HG02623 (cell line): ENCODE measurements around the gene WAC.
A peak's percentile ranks its signal among the peaks of the same experiment; 100 is the strongest.
"Not testable (repeated sequence)": the region's sequence is repeated elsewhere in the genome, so short reads cannot be mapped to it uniquely, and the experiment has no call there.

Experiments used
- ATAC-seq: cut with Tn5 transposase; IDR thresholded peaks from one replicate; pipeline ENCODE4 v1.9.1; 2021; ENCODE audit warnings: moderate library complexity; ENCODE audit not compliant: unreplicated experiment

WAC gene

GRCh38 chr10:28604567-28605536 lies 71.9 kb downstream of the WAC start:
- ATAC-seq = no peak

GRCh38 chr10:28606568-28606967 lies 73.7 kb downstream of the WAC start:
- ATAC-seq = no peak

GRCh38 chr10:28609636-28610035 lies 76.7 kb downstream of the WAC start:
- not testable (repeated sequence) for ATAC-seq

GRCh38 chr10:28612877-28613276 lies 80.0 kb downstream of the WAC start:
- no peak for ATAC-seq

GRCh38 chr10:28616514-28616913 lies 83.6 kb downstream of the WAC start:
- no peak for ATAC-seq

- no peak for ATAC-seq
Measured at GRCh38 chr10:28619455-28619854, 86.5 kb downstream of the WAC start.

- ATAC-seq = no peak
Measured at GRCh38 chr10:28620251-28620650, 87.3 kb downstream of the WAC start.

- ATAC-seq = no peak
Measured at GRCh38 chr10:28623483-28623882, 90.6 kb downstream of the WAC start.

- no peak for ATAC-seq
Measured at GRCh38 chr10:28624351-28624750, 91.4 kb downstream of the WAC start.

- ATAC-seq = no peak
Measured at GRCh38 chr10:28627102-28627501, 94.2 kb downstream of the WAC start.

GRCh38 chr10:28628184-28628893 lies 95.4 kb downstream of the WAC start:
- peak; percentile 70 for ATAC-seq

GRCh38 chr10:28631896-28632583 lies 99.1 kb downstream of the WAC start:
- no peak for ATAC-seq

GRCh38 chr10:28632584-28632945 lies 99.6 kb downstream of the WAC start:
- ATAC-seq = no peak

- ATAC-seq = no peak
Measured at GRCh38 chr10:28633750-28634149, 100.8 kb downstream of the WAC start.

GRCh38 chr10:28637346-28637745 lies 104.4 kb downstream of the WAC start:
- no peak for ATAC-seq

- ATAC-seq = no peak
Measured at GRCh38 chr10:28638392-28638791, 105.5 kb downstream of the WAC start.

GRCh38 chr10:28640551-28640950 lies 107.6 kb downstream of the WAC start:
- ATAC-seq = no peak

- ATAC-seq = no peak
Measured at GRCh38 chr10:28644647-28645046, 111.7 kb downstream of the WAC start.

- ATAC-seq = no peak
Measured at GRCh38 chr10:28652106-28652505, 119.2 kb downstream of the WAC start.

GRCh38 chr10:28652703-28653102 lies 119.8 kb downstream of the WAC start:
- ATAC-seq = no peak

GRCh38 chr10:28658824-28659223 lies 125.9 kb downstream of the WAC start:
- not testable (repeated sequence) for ATAC-seq
